GM23248 (cell line): ENCODE results near the gene NDUFS7. TPM values are rescaled to one million over a fixed set of nuclear protein-coding genes. Genes with fewer than 3 reads are reported as not detected.

Source experiments
- DNase-seq: peaks from one replicate; pipeline ENCODE4 v3.0.0-alpha.2; 2015
- H2AFZ ChIP-seq: fragments of 200-600 bp; sonication (generic); 2 replicates; pipeline ENCODE4 v1.6.1; 2016; ENCODE audit warnings: antibody characterized with exemption
- H3F3A ChIP-seq: fragments of 200-600 bp; sonication (generic); 2 replicates; pipeline ENCODE4 v1.6.1; 2016; ENCODE audit warnings: mild to moderate bottlenecking, antibody characterized with exemption, mixed run types; ENCODE audit not compliant: insufficient read depth
- H3K27ac ChIP-seq: fragments of 200-600 bp; sonication (generic); 2 replicates; pipeline ENCODE4 v1.5.1; 2016; ENCODE audit warnings: mild to moderate bottlenecking
- H3K27me3 ChIP-seq: fragments of 200-600 bp; sonication (generic); replicated peaks from 2 replicates; pipeline ENCODE4 v1.6.1; 2016; ENCODE audit warnings: mild to moderate bottlenecking; ENCODE audit not compliant: insufficient read depth
- H3K36me3 ChIP-seq: fragments of 200-600 bp; sonication (generic); 2 replicates; pipeline ENCODE4 v1.6.1; 2016; ENCODE audit warnings: low read depth, mild to moderate bottlenecking
- H3K4me1 ChIP-seq: fragments of 200-600 bp; sonication (generic); 2 replicates; pipeline ENCODE4 v1.6.1; 2016; ENCODE audit warnings: mild to moderate bottlenecking; ENCODE audit not compliant: insufficient read depth
- H3K4me2 ChIP-seq: fragments of 200-600 bp; sonication (generic); one replicate; pipeline ENCODE4 v1.6.1; 2016; ENCODE audit warnings: mild to moderate bottlenecking; ENCODE audit not compliant: unreplicated experiment
- H3K4me3 ChIP-seq: fragments of 200-600 bp; sonication (generic); 2 replicates; pipeline ENCODE4 v1.5.1; 2016; ENCODE audit warnings: mild to moderate bottlenecking
- H3K79me2 ChIP-seq: fragments of 200-600 bp; sonication (generic); 2 replicates; pipeline ENCODE4 v1.6.1; 2016; ENCODE audit warnings: mild to moderate bottlenecking; ENCODE audit not compliant: insufficient read depth
- H3K9ac ChIP-seq: fragments of 200-600 bp; sonication (generic); 2 replicates; pipeline ENCODE4 v1.6.1; 2016; ENCODE audit warnings: mild to moderate bottlenecking
- H3K9me2 ChIP-seq: fragments of 200-600 bp; sonication (generic); 2 replicates; pipeline ENCODE4 v1.6.1; 2016; ENCODE audit warnings: mixed run types, mild to moderate bottlenecking, moderate library complexity; ENCODE audit not compliant: insufficient read depth
- H3K9me3 ChIP-seq: fragments of 200-600 bp; sonication (generic); one replicate; pipeline ENCODE4 v1.6.1; 2017; ENCODE audit warnings: low read depth
- H4K20me1 ChIP-seq: fragments of 200-600 bp; sonication (generic); 2 replicates; pipeline ENCODE4 v1.6.0; 2016; ENCODE audit not compliant: insufficient read depth
- EZH2 ChIP-seq: fragments of 200-600 bp; sonication (generic); IDR thresholded peaks from 2 replicates; pipeline ENCODE4 v1.6.1; 2018; ENCODE audit warnings: antibody characterized with exemption, mild to moderate bottlenecking; ENCODE audit not compliant: insufficient read depth, poor library complexity, severe bottlenecking
- EZH2phosphoT487 ChIP-seq: fragments of 200-600 bp; sonication (generic); IDR thresholded peaks from 2 replicates; pipeline ENCODE4 v1.6.1; 2018; ENCODE audit warnings: antibody characterized with exemption, moderate library complexity, mild to moderate bottlenecking, low read depth; ENCODE audit not compliant: insufficient read depth
- whole genome bisulfite sequencing, 2 experiments: methylation state at CpG; one replicate each; pipeline ENCODE4 v1.1.6; 2015 to 2017; ENCODE audit warnings: low lambda C conversion rate in 2 of 2, low coverage in 1 of 2; ENCODE audit errors: missing lambda C conversion rate in 2 of 2; 5-methylcytosine and 5-hydroxymethylcytosine counted together
- in situ Hi-C: fragments of 300-500 bp; cut with MboI; formaldehyde crosslinking; loops from 2 replicates; pipeline ENCODE4 v1.15.0; 2020
- polyA plus RNA-seq: library from polyadenylated mRNA; unstranded; fragments of >200 nt; fragmentation: Nextera tagmentation; extraction: Ambion mirVana; gene quantifications from 2 replicates; pipeline ENCODE4 v1.2.1, GENCODE V29; 2016
- total RNA-seq: library from RNA; depleted of rRNA; stranded (reverse); fragments of >200 nt; shearing (Covaris generic); gene quantifications from 2 replicates; pipeline ENCODE4 v1.2.3, GENCODE V29; 2014

NDUFS7 gene
- total and polyA plus RNA-seq, 2 experiments from 2014 or later, result 67.1 to 173 TPM

DNA sequence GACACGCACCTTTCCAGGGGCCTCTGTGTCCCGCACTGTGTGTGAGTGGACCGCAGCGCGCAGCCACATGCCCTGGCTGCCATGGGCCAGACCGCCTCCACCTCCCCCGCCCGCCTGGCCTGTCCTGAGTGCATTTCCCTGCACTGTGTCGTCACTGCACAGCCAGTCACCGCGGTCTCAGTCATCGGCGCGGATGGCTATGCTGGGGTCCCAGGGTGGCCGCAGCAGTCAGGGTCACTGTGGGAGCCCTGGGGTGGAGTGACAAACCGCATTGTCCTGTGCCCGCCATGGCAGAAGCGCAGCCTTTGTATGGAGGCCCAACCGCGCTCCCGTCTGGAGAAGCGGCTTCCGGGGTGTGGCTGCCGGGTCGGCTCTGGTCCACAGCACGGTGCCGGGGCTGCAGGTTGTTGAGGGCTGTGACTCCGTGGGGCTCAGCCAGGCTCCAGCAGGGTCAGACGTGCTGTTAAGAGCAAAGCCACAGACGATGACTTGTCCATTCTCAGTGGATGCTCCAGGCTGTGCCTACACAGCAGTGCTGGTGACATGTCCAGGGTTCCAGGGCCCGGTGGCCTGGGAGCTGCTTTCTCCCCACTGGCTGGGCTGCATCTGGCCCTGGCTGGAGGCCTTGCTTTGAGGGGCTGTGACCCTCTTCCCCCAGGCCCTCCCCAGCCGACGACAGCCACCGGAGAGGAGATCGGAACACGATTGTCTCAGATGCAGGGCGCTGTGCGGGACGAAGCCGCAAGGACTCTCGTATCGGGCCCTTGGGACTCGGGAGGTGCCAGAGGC, 6.3 kb upstream of the NDUFS7 start:
- Histone ChIP-seq H3F3A (peaks cover 9% of the 10 kb centered on the region), H3K4me2 (no peak overlapping the region), H3K27ac (no peak overlapping the region), H3K36me3 (0 out of 2 replicates have a peak, but pooled peaks cover 3% of the 10 kb centered on the region), H3K79me2 (no peaks in the 10 kb centered on the region), H2AFZ (no peak overlapping the region), H4K20me1 (no peaks in the 10 kb centered on the region), H3K9me2 (no peaks in the 10 kb centered on the region), H3K9me3 (no peaks in the 10 kb centered on the region), H3K9ac (no peak overlapping the region), H3K27me3 (no peaks in the 10 kb centered on the region), H3K4me3 (no peak overlapping the region), H3K4me1 (no peaks in the 10 kb centered on the region)
- DNase-seq, result no peak
- WGBS, 2 experiments, result 96 to 98% methylated on average over 42 to 43 of the region's 43 CpGs
- in situ Hi-C loops, result no loop called here
- no peak for TF ChIP-seq EZH2phosphoT487
- no peak for TF ChIP-seq EZH2

DNA sequence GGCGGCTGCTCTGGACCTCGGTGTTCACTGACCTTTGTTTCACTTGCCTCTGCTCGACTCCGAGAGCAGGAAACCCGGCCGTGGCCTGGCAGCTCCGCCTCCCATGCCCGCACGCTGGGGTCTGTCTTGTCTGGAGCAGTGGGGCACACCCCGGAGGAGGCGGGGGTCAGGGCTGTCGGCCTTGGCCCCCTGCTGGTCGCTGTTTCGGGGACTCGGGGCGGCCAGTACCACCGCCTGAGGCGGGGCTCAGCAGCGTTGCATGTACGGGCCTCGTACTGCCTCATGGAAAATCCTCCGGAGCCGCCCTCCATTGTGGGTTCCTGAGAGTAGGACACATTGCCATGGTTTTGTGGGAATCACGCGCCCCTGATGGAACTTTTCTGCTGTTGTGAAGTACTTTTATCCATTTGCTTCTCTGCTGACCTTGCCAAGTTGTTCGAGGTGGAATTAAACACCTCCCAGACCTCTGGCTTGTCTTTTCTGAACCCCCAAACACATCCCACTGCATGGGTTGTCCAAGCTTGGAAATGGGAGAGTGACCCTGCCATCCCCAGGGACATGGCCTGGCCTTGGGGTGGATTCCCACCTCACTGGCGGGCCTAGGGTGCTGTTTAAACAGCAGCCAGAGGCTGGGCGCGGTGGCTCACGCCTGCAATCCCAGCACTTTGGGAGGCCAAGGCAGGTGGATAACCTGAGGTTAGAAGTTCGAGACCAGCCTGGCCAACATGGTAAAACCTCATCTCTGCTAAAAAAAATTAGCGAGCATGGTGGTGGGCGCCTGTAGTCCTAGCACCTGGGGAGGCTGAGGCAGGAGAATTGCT, 5.5 kb upstream of the NDUFS7 start:
- Histone ChIP-seq H2AFZ (no peak overlapping the region), H3K36me3 (0 out of 2 replicates have a peak, but pooled peaks cover 3% of the 10 kb centered on the region), H3K4me3 (no peak overlapping the region), H3K9me3 (no peaks in the 10 kb centered on the region), H3K27ac (no peak overlapping the region), H3K4me2 (no peak overlapping the region), H3K9me2 (no peaks in the 10 kb centered on the region), H3K4me1 (no peaks in the 10 kb centered on the region), H3F3A (peaks cover 16% of the 10 kb centered on the region), H3K79me2 (no peaks in the 10 kb centered on the region), H3K27me3 (no peaks in the 10 kb centered on the region), H4K20me1 (no peaks in the 10 kb centered on the region), H3K9ac (no peak overlapping the region)
- in situ Hi-C loops, result no loop called here
- TF ChIP-seq EZH2 (no peak), EZH2phosphoT487 (no peak)
- no peak for DNase-seq
- WGBS, 2 experiments, result 86 to 93% methylated on average over 31 to 33 of the region's 33 CpGs

GRCh38 chr19:1379126-1379905, 4.4 kb upstream of the NDUFS7 start:
- no peak overlapping the region for H3K9ac ChIP-seq
- no peak for DNase-seq
- H3K79me2 ChIP-seq, result peaks cover 6% of the 10 kb centered on the region; the same call in 1 of the 2 replicates
- H3K4me2 ChIP-seq, result no peak overlapping the region
- H3K4me1 ChIP-seq, result no peaks in the 10 kb centered on the region
- TF ChIP-seq EZH2 (no peak), EZH2phosphoT487 (no peak)
- no peaks in the 10 kb centered on the region for H4K20me1 ChIP-seq
- in situ Hi-C loops, result no loop called here
- H3K9me3 ChIP-seq, result no peaks in the 10 kb centered on the region
- no peak overlapping the region for H3K27ac ChIP-seq
- no peaks in the 10 kb centered on the region for H3K9me2 ChIP-seq
- H3K27me3 ChIP-seq, result no peaks in the 10 kb centered on the region
- 63 to 69% methylated on average over 17 to 26 of the region's 27 CpGs for WGBS, 2 experiments
- H3F3A ChIP-seq, result peaks cover 16% of the 10 kb centered on the region
- H3K36me3 ChIP-seq, result 0 out of 2 replicates have a peak, but pooled peaks cover 3% of the 10 kb centered on the region
- no peak overlapping the region for H3K4me3 ChIP-seq
- H2AFZ ChIP-seq, result no peak overlapping the region

GRCh38 chr19:1379961-1380489, 3.7 kb upstream of the NDUFS7 start:
- Histone ChIP-seq H3K9me3 (no peaks in the 10 kb centered on the region), H3K9ac (no peak overlapping the region), H3K27ac (no peak overlapping the region), H3F3A (peaks cover 16% of the 10 kb centered on the region), H3K4me2 (no peak overlapping the region), H3K36me3 (0 out of 2 replicates have a peak, but pooled peaks cover 3% of the 10 kb centered on the region), H3K4me3 (no peak overlapping the region), H4K20me1 (no peaks in the 10 kb centered on the region), H3K79me2 (peaks cover 13% of the 10 kb centered on the region), H3K27me3 (no peaks in the 10 kb centered on the region), H2AFZ (no peak overlapping the region), H3K9me2 (no peaks in the 10 kb centered on the region), H3K4me1 (no peaks in the 10 kb centered on the region)
- WGBS, 2 experiments, result 79% methylated on average over 12 of the region's 12 CpGs
- in situ Hi-C loops, result no loop called here
- DNase-seq, result no peak
- TF ChIP-seq EZH2 (no peak), EZH2phosphoT487 (no peak)
